Activated naive CD8-positive, alpha-beta T cell treated with anti-CD3 and anti-CD28 coated beads, Interleukin-2, amount 10 ng/mL, durations not matched to agents 7 days and 5 days (primary cell): ENCODE data around the gene SLC45A1. TPM values are rescaled to one million over a fixed set of nuclear protein-coding genes. Genes with fewer than 3 reads are reported as not detected.

Experiments
- ATAC-seq: fragments of 150-1000 bp; cut with Tn5 transposase; one replicate; pipeline ENCODE4 v1.10.0; 2021; ENCODE audit warnings: low read depth, moderate library complexity
- POLR2A ChIA-PET: fragments of 350-600 bp; sonication (Branson Sonifier 250); formaldehyde crosslinking; loops from one replicate; lab custom pipeline; 2021; ENCODE audit warnings: antibody characterized with exemption; lab: Charles Lee
- DNase-seq: peaks from one replicate; pipeline ENCODE4 v3.0.0; 2021
- H3K27ac Mint-ChIP-seq: one replicate; pipeline ENCODE4 v1.8.0; 2022; ENCODE audit warnings: mild to moderate bottlenecking, mixed read lengths
- H3K27me3 Mint-ChIP-seq: one replicate; pipeline ENCODE4 v1.8.0; 2022; ENCODE audit warnings: mild to moderate bottlenecking, moderate library complexity, mixed read lengths
- H3K36me3 Mint-ChIP-seq: one replicate; pipeline ENCODE4 v1.8.0; 2021; ENCODE audit warnings: mild to moderate bottlenecking, mixed read lengths
- H3K4me1 Mint-ChIP-seq: one replicate; pipeline ENCODE4 v1.8.0; 2021; ENCODE audit warnings: mixed read lengths
- H3K4me3 Mint-ChIP-seq: one replicate; pipeline ENCODE4 v1.8.0; 2022; ENCODE audit warnings: mild to moderate bottlenecking, moderate library complexity, mixed read lengths
- H3K9me3 Mint-ChIP-seq: one replicate; pipeline ENCODE4 v1.8.0; 2021; ENCODE audit warnings: mixed read lengths
- total RNA-seq, 2 experiments: library from RNA; stranded (reverse); gene quantifications; one replicate each; pipeline ENCODE4 v1.2.3, GENCODE V29; 2021

SLC45A1 gene
- total RNA-seq, 2 experiments from 2014 or later, result 0.50 to 0.88 TPM

GRCh38 chr1:8294170-8294697 lies 23.7 kb upstream of the SLC45A1 start:
- Mint-ChIP-seq H3K4me3 (no peak overlapping the region), H3K36me3 (no peaks in the 10 kb centered on the region), H3K27me3 (peaks cover 2% of the 10 kb centered on the region), H3K27ac (no peak overlapping the region), H3K4me1 (no peaks in the 10 kb centered on the region), H3K9me3 (no peaks in the 10 kb centered on the region)
- POLR2A ChIA-PET, result no interaction called here
- ATAC-seq, result no peak
- no peak for DNase-seq

GRCh38 chr1:8297245-8297644 lies 20.7 kb upstream of the SLC45A1 start:
- POLR2A ChIA-PET, result no interaction called here

DNA sequence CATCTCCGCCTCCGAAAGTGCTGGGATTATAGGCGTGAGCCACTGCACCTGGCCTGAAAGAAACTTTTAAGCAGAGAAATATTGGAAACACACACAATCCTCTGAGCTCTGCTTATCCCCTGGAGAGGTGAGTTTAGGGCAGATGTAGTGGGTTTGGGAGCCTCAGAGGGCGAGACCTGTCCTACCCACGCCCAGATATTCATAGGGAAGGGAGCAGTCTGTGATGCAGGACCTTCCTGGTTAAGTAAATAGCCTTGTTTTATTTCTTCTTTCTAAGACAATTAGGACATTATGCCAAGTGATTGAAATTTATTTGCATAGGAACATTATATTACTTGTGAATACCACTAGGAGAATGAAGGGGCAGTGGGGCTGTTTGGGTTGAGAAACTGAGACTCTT lies 18.0 kb upstream of the SLC45A1 start:
- Mint-ChIP-seq H3K4me3 (no peak overlapping the region), H3K4me1 (no peaks in the 10 kb centered on the region), H3K27me3 (peaks cover 8% of the 10 kb centered on the region), H3K9me3 (no peaks in the 10 kb centered on the region), H3K36me3 (no peaks in the 10 kb centered on the region), H3K27ac (no peak overlapping the region)
- DNase-seq (no peak), ATAC-seq (no peak)
- POLR2A ChIA-PET, result no interaction called here

More at GRCh38 chr1:8297245-8297644, 20.7 kb upstream of the SLC45A1 start:
- no peaks in the 10 kb centered on the region for H3K9me3 Mint-ChIP-seq
- H3K4me3 Mint-ChIP-seq, result no peak overlapping the region
- H3K4me1 Mint-ChIP-seq, result no peaks in the 10 kb centered on the region
- H3K27ac Mint-ChIP-seq, result no peak overlapping the region
- no peaks in the 10 kb centered on the region for H3K36me3 Mint-ChIP-seq
- no peak for DNase-seq
- no peak for ATAC-seq
- H3K27me3 Mint-ChIP-seq, result no peaks in the 10 kb centered on the region

- Mint-ChIP-seq H3K4me1 (no peaks in the 10 kb centered on the region), H3K9me3 (no peaks in the 10 kb centered on the region), H3K27me3 (peaks cover 8% of the 10 kb centered on the region), H3K4me3 (no peak overlapping the region), H3K27ac (no peak overlapping the region), H3K36me3 (no peaks in the 10 kb centered on the region)
- POLR2A ChIA-PET, result no interaction called here
- ATAC-seq, result no peak
- no peak for DNase-seq
Measured at GRCh38 chr1:8302081-8302956, 15.6 kb upstream of the SLC45A1 start.

- ATAC-seq (no peak), DNase-seq (no peak)
- peaks cover 8% of the 10 kb centered on the region for H3K27me3 Mint-ChIP-seq
- no peaks in the 10 kb centered on the region for H3K4me1 Mint-ChIP-seq
- POLR2A ChIA-PET, result no interaction called here
- no peak overlapping the region for H3K4me3 Mint-ChIP-seq
- H3K27ac Mint-ChIP-seq, result peak overlapping the region; percentile 17
- H3K36me3 Mint-ChIP-seq, result no peaks in the 10 kb centered on the region
- no peaks in the 10 kb centered on the region for H3K9me3 Mint-ChIP-seq
Measured at GRCh38 chr1:8303141-8303540, 14.8 kb upstream of the SLC45A1 start.

DNA sequence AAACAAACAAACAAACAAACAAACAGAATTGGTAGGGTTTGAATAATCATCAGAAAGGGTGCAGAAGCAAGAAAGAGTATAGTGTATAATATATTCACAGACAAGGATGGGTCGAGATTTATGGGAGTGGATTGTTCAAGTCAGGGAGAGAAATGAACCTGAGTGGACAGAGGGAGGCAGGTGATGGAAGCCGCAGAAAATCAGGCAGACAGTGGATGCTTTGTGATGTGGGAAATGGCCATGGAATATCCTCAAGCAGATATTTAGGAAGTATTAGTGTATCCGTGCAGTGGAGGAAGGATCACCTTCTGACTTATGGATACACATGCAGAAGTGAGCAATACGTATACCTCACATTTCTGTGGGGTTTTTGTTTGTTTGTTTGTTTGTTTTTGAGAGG lies 14.0 kb upstream of the SLC45A1 start:
- ATAC-seq (no peak), DNase-seq (no peak)
- no peak overlapping the region for H3K27ac Mint-ChIP-seq
- no peak overlapping the region for H3K4me3 Mint-ChIP-seq
- H3K36me3 Mint-ChIP-seq, result no peaks in the 10 kb centered on the region
- POLR2A ChIA-PET, result no interaction called here
- H3K9me3 Mint-ChIP-seq, result no peaks in the 10 kb centered on the region
- H3K27me3 Mint-ChIP-seq, result peaks cover 8% of the 10 kb centered on the region
- H3K4me1 Mint-ChIP-seq, result no peaks in the 10 kb centered on the region

GRCh38 chr1:8307628-8308027 lies 10.3 kb upstream of the SLC45A1 start:
- DNase-seq (no peak), ATAC-seq (no peak)
- POLR2A ChIA-PET, result interaction anchor here (0.7 kb wide), 1 partner anchor 181 kb away, joined by 3 read pairs; no protein-coding TSS in a partner anchor
- Mint-ChIP-seq H3K27me3 (peaks cover 12% of the 10 kb centered on the region), H3K4me1 (no peaks in the 10 kb centered on the region), H3K9me3 (no peaks in the 10 kb centered on the region), H3K36me3 (no peaks in the 10 kb centered on the region), H3K4me3 (no peak overlapping the region), H3K27ac (no peak overlapping the region)

DNA sequence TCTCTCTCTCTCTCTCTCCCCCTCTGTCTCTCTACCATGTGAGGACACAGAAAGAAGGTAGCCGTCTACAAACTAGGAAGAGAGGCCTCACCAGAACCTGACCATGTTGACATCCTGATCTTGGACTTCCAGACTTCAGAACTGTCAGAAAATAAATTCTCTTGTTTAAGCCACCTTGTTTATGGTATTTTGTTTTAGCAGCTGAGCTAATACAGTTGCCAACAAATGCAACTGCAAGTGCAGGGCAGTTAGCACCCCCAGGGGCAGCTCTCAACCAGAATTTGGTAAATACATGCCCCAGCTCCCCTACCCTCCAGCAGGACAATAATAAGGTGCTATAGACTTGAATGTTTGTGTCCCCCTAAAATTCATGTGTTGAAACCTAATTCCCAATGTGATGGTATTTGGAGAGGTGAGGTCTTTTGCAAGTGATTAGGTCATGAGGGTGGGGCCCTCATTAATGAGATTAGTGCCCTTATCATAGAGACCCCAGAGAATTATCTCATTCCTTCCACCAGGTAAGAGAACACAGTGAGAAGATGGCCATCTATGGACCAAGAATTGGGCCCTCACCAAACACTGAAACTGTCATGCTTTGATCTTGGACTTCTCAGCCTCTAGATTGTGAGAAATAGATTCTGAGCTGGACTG lies 6.7 kb upstream of the SLC45A1 start:
- POLR2A ChIA-PET, result interaction anchor here (0.6 kb wide), 1 partner anchor 12 kb away, joined by 4 read pairs; no protein-coding TSS in a partner anchor
- Mint-ChIP-seq H3K4me3 (no peak overlapping the region), H3K36me3 (no peaks in the 10 kb centered on the region), H3K9me3 (no peaks in the 10 kb centered on the region), H3K27ac (no peak overlapping the region), H3K4me1 (no peaks in the 10 kb centered on the region), H3K27me3 (peaks cover 27% of the 10 kb centered on the region)
- ATAC-seq (no peak), DNase-seq (no peak)

- no peak for ATAC-seq
- H3K27ac Mint-ChIP-seq, result no peak overlapping the region
- no peaks in the 10 kb centered on the region for H3K36me3 Mint-ChIP-seq
- H3K9me3 Mint-ChIP-seq, result no peaks in the 10 kb centered on the region
- peaks cover 39% of the 10 kb centered on the region for H3K27me3 Mint-ChIP-seq
- no peak for DNase-seq
- H3K4me1 Mint-ChIP-seq, result peaks cover under 1% of the 10 kb centered on the region
- no peak overlapping the region for H3K4me3 Mint-ChIP-seq
- POLR2A ChIA-PET, result no interaction called here
Measured at GRCh38 chr1:8312235-8313218, 5.4 kb upstream of the SLC45A1 start.

DNA sequence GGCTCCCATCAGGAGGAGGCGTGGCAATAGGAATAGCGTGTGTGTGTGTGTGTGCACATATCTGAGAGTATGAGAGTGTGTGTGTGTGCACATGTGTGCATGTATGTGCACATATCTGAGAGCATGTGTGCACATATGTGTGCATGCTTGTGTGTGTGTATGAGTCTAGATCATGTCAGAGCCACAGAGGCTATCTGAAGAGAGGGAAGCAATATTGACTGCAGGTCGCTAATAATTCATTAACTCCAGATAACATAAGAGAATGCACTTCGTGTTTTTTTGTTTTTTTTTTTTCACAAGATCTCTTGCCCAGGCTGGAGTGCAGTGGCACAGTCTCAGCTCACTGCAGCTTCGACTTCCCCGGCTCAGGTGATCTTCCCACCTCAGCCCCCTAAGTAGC lies 4.7 kb upstream of the SLC45A1 start:
- H3K4me1 Mint-ChIP-seq, result peaks cover 2% of the 10 kb centered on the region
- no peak for DNase-seq
- no peak overlapping the region for H3K27ac Mint-ChIP-seq
- ATAC-seq, result no peak
- H3K9me3 Mint-ChIP-seq, result no peaks in the 10 kb centered on the region
- POLR2A ChIA-PET, result no interaction called here
- no peak overlapping the region for H3K4me3 Mint-ChIP-seq
- peaks cover 40% of the 10 kb centered on the region for H3K27me3 Mint-ChIP-seq
- no peaks in the 10 kb centered on the region for H3K36me3 Mint-ChIP-seq

DNA sequence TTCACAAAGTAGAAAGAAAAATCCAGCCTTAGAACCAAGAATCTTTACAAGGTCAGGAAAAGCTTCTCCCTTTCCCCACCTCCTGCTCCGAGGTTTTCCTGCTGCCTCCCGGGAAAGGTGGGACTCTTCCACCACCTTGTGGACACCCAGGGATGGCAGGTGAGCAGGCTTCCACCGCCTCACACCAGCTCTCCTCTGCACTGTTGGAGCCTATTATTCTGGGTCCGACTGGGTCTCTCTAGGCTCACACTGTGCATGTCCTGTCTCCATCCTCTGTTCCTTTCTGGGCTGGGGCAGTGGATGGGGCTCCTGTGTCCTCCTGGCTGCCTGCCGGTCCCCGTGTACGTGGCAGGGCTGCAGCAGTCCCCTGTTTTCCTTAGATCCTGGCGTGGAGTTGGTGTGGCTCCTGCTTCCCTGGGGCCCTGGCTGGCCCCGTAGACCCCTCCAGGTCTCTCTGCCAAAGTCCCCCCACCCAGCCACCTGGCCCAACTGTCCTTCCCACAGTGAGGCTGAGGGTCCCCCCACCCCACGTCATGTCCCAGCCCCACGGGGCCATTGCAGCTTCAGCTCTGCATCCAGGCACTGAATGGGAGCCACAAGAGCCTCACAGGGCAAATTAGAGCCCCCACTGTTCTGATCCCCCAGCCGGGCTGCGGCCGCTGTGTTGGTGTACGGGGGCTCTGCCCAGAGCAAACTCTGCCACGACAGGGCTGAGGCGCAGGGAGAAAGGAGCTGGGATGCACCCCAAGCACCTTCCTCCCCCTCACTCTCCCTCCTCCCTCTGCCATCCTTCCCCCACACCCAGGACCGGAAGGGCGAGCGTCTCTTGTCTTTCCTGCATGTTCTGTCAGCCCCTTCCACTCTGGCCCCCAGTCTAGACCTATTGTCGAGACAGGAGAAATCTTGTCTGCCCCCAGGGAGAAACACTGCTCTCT lies 3.3 kb upstream of the SLC45A1 start:
- Mint-ChIP-seq H3K27me3 (peaks cover 45% of the 10 kb centered on the region), H3K36me3 (no peaks in the 10 kb centered on the region), H3K27ac (no peak overlapping the region), H3K4me3 (no peak overlapping the region), H3K4me1 (peaks cover 2% of the 10 kb centered on the region), H3K9me3 (no peaks in the 10 kb centered on the region)
- ATAC-seq (no peak), DNase-seq (peak; percentile 43)
- POLR2A ChIA-PET, result no interaction called here
